Lung microvascular endothelial cell (primary cell): ENCODE data around the gene HSPA12A. TPM values are rescaled to one million over a fixed set of nuclear protein-coding genes. Genes with fewer than 3 reads are reported as not detected.
A peak's percentile ranks its signal among the peaks of the same experiment; 100 is the strongest.

Experiments
- DNase-seq, 2 donors: peaks; one replicate each; pipeline versions ENCODE4 v3.0.0 to v3.0.0-alpha.2; 2010; ENCODE audit warnings: low read depth in 2 of 2
- total RNA-seq: library from RNA; depleted of rRNA; stranded (reverse); fragments of >200 nt; gene quantifications from 2 replicates; pipeline ENCODE4 v1.2.1, GENCODE V29; 2014

HSPA12A gene
- 0.44 and 0.79 TPM in 2 replicates for total RNA-seq

- peak; percentile 71 to 74 for DNase-seq
Measured at GRCh38 chr10:116742367-116743265, at the start of gene HSPA12A. HSPA12A (minus strand) TSS chr10:116742566; CDS start chr10:116742469, 97 bp downstream.

GRCh38 chr10:116791241-116791640 is 48.9 kb upstream of the HSPA12A start:
- no peak for DNase-seq

GRCh38 chr10:116787893-116788665 is 45.7 kb upstream of the HSPA12A start:
- peak; percentile 62 to 90 for DNase-seq

GRCh38 chr10:116787053-116787659 is 44.8 kb upstream of the HSPA12A start:
- no peak for DNase-seq

GRCh38 chr10:116785867-116786266 is 43.5 kb upstream of the HSPA12A start:
- no peak for DNase-seq

- no peak for DNase-seq
Measured at GRCh38 chr10:116785282-116785681, 42.9 kb upstream of the HSPA12A start.

- DNase-seq = no peak
Measured at GRCh38 chr10:116784651-116785050, 42.3 kb upstream of the HSPA12A start.

- DNase-seq = no peak
Measured at GRCh38 chr10:116784035-116784434, 41.7 kb upstream of the HSPA12A start.

GRCh38 chr10:116783011-116783655 is 40.8 kb upstream of the HSPA12A start:
- no peak for DNase-seq

- no peak for DNase-seq
Measured at GRCh38 chr10:116781370-116781884, 39.1 kb upstream of the HSPA12A start.

- no peak for DNase-seq
Measured at GRCh38 chr10:116780691-116781205, 38.4 kb upstream of the HSPA12A start.

GRCh38 chr10:116779076-116779687 is 36.8 kb upstream of the HSPA12A start:
- no peak for DNase-seq

GRCh38 chr10:116777006-116777405 is 34.6 kb upstream of the HSPA12A start:
- DNase-seq = no peak

- no peak for DNase-seq
Measured at GRCh38 chr10:116775488-116776400, 33.4 kb upstream of the HSPA12A start.

- peak in 1 of 2 donors; percentile 37 for DNase-seq
Measured at GRCh38 chr10:116774728-116775151, 32.4 kb upstream of the HSPA12A start.

- no peak for DNase-seq
Measured at GRCh38 chr10:116772909-116773705, 30.7 kb upstream of the HSPA12A start.

- DNase-seq = no peak
Measured at GRCh38 chr10:116771959-116772585, 29.7 kb upstream of the HSPA12A start.
